ENCODE data around the gene RETN.

RETN gene

GRCh38 chr19:7690779-7691258 is 22.0 kb downstream of the RETN start:
- H3K27ac Mint-ChIP-seq = no peak overlapping the region
- H3K9me3 Mint-ChIP-seq = no peaks in the 10 kb centered on the region
- TF ChIP-seq CTCF (IDR thresholded peaks at IDR 0.05; ENCODE audit: unreplicated experiment in 3 of 3) = no peak
- H3K4me3 Mint-ChIP-seq = no peak overlapping the region
- peaks cover 3% of the 10 kb centered on the region for H3K27me3 Mint-ChIP-seq (ENCODE audit: low read depth)
- H3K4me1 Mint-ChIP-seq = no peaks in the 10 kb centered on the region
- no peaks in the 10 kb centered on the region for H3K36me3 Mint-ChIP-seq (ENCODE audit: low read depth)

- no peak for TF ChIP-seq CTCF (IDR thresholded peaks at IDR 0.05; ENCODE audit: unreplicated experiment in 3 of 3)
- Mint-ChIP-seq H3K4me3 (no peak overlapping the region), H3K27ac (no peak overlapping the region), H3K4me1 (no peaks in the 10 kb centered on the region), H3K36me3 (ENCODE audit: low read depth) (no peaks in the 10 kb centered on the region), H3K9me3 (no peaks in the 10 kb centered on the region), H3K27me3 (ENCODE audit: low read depth) (peaks cover 5% of the 10 kb centered on the region)
Measured at GRCh38 chr19:7691497-7691896, 22.6 kb downstream of the RETN start.

GRCh38 chr19:7692417-7693088 is 23.7 kb downstream of the RETN start:
- Mint-ChIP-seq H3K9me3 (no peaks in the 10 kb centered on the region), H3K27me3 (ENCODE audit: low read depth) (peaks cover 9% of the 10 kb centered on the region), H3K27ac (no peak overlapping the region), H3K4me3 (no peak overlapping the region), H3K4me1 (no peaks in the 10 kb centered on the region), H3K36me3 (ENCODE audit: low read depth) (no peaks in the 10 kb centered on the region)
- no peak for TF ChIP-seq CTCF (IDR thresholded peaks at IDR 0.05; ENCODE audit: unreplicated experiment in 3 of 3)

- no peaks in the 10 kb centered on the region for H3K36me3 Mint-ChIP-seq (ENCODE audit: low read depth)
- H3K27ac Mint-ChIP-seq = no peak overlapping the region
- no peaks in the 10 kb centered on the region for H3K4me1 Mint-ChIP-seq
- no peaks in the 10 kb centered on the region for H3K9me3 Mint-ChIP-seq
- peaks cover 27% of the 10 kb centered on the region for H3K27me3 Mint-ChIP-seq (ENCODE audit: low read depth)
- H3K4me3 Mint-ChIP-seq = no peak overlapping the region
- TF ChIP-seq CTCF (IDR thresholded peaks at IDR 0.05; ENCODE audit: unreplicated experiment in 3 of 3) = no peak
Measured at GRCh38 chr19:7694499-7694898, 25.6 kb downstream of the RETN start.

- TF ChIP-seq CTCF (IDR thresholded peaks at IDR 0.05; ENCODE audit: unreplicated experiment in 3 of 3) = no peak
- Mint-ChIP-seq H3K27ac (no peak overlapping the region), H3K4me1 (no peaks in the 10 kb centered on the region), H3K27me3 (ENCODE audit: low read depth) (peaks cover 30% of the 10 kb centered on the region), H3K4me3 (no peak overlapping the region), H3K36me3 (ENCODE audit: low read depth) (no peaks in the 10 kb centered on the region), H3K9me3 (no peaks in the 10 kb centered on the region)
Measured at GRCh38 chr19:7697721-7698287, 29.0 kb downstream of the RETN start.

GRCh38 chr19:7698583-7698982 is 29.7 kb downstream of the RETN start:
- Mint-ChIP-seq H3K4me1 (no peaks in the 10 kb centered on the region), H3K27ac (no peak overlapping the region), H3K36me3 (ENCODE audit: low read depth) (no peaks in the 10 kb centered on the region), H3K27me3 (ENCODE audit: low read depth) (peaks cover 30% of the 10 kb centered on the region), H3K4me3 (no peak overlapping the region), H3K9me3 (no peaks in the 10 kb centered on the region)
- TF ChIP-seq CTCF (IDR thresholded peaks at IDR 0.05; ENCODE audit: unreplicated experiment in 3 of 3) = no peak

All from nephron (organoid).